ENCODE results near the gene TXNRD2.

Gene TXNRD2

DNA sequence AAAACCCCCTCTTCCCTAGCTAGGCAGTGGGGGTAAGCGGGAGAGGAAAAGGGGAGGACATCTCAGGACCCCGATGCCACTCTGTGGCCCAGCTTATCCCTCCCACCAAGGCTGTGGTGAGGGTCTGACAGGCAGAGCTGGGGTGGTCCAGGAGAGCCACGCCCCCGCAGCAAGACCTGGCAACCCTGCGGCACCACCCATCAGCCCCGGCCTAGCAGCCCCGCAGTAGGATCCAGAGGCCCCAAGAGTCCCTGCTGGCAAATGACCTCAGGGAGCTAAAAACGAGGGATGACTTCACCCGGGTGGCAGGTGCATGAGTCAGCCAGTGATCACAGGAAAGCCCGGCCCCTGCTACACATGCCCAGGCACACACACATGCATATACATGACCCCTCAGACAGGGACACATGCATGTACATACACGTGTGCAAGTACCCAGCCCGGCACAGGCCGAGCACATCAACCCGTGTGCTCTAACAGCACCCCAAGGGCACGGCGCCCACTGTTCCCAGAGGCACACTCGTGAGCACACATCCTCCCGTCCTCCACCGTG is 42.7 kb upstream of the TXNRD2 start:
- TF ChIP-seq, protein P1, sequence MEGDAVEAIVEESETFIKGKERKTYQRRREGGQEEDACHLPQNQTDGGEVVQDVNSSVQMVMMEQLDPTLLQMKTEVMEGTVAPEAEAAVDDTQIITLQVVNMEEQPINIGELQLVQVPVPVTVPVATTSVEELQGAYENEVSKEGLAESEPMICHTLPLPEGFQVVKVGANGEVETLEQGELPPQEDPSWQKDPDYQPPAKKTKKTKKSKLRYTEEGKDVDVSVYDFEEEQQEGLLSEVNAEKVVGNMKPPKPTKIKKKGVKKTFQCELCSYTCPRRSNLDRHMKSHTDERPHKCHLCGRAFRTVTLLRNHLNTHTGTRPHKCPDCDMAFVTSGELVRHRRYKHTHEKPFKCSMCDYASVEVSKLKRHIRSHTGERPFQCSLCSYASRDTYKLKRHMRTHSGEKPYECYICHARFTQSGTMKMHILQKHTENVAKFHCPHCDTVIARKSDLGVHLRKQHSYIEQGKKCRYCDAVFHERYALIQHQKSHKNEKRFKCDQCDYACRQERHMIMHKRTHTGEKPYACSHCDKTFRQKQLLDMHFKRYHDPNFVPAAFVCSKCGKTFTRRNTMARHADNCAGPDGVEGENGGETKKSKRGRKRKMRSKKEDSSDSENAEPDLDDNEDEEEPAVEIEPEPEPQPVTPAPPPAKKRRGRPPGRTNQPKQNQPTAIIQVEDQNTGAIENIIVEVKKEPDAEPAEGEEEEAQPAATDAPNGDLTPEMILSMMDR (IDR thresholded peaks at IDR 0.05; ENCODE audit: low read depth, low read length, missing control alignments): no peak
- H3K4me3 ChIP-seq (ENCODE audit: low read depth, low read length): no peak overlapping the region
- in situ Hi-C loops (cut with HindIII; ENCODE audit: low sequenced_read_pairs): no loop called here
- DNase-seq (ENCODE audit: low read depth): no peak

GRCh38 chr22:19983741-19984140 is 42.1 kb upstream of the TXNRD2 start:
- H3K4me3 ChIP-seq (ENCODE audit: low read depth, low read length): no peak overlapping the region
- DNase-seq (ENCODE audit: low read depth): no peak
- in situ Hi-C loops (cut with HindIII; ENCODE audit: low sequenced_read_pairs): no loop called here
- TF ChIP-seq, protein P1 (IDR thresholded peaks at IDR 0.05; ENCODE audit: low read depth, low read length, missing control alignments): no peak

- no peak for DNase-seq (ENCODE audit: low read depth)
- in situ Hi-C loops (cut with HindIII; ENCODE audit: low sequenced_read_pairs): no loop called here
- TF ChIP-seq, protein P1 (IDR thresholded peaks at IDR 0.05; ENCODE audit: low read depth, low read length, missing control alignments): no peak
- no peak overlapping the region for H3K4me3 ChIP-seq (ENCODE audit: low read depth, low read length)
Measured at GRCh38 chr22:19982991-19983578, 41.5 kb upstream of the TXNRD2 start.

- H3K4me3 ChIP-seq (ENCODE audit: low read depth, low read length): no peak overlapping the region
- in situ Hi-C loops (cut with HindIII; ENCODE audit: low sequenced_read_pairs): no loop called here
- no peak for DNase-seq (ENCODE audit: low read depth)
- TF ChIP-seq, protein P1 (IDR thresholded peaks at IDR 0.05; ENCODE audit: low read depth, low read length, missing control alignments): no peak
Measured at GRCh38 chr22:19981961-19982920, 40.6 kb upstream of the TXNRD2 start.

GRCh38 chr22:19981171-19981960 is 39.7 kb upstream of the TXNRD2 start:
- no peak overlapping the region for H3K4me3 ChIP-seq (ENCODE audit: low read depth, low read length)
- in situ Hi-C loops (cut with HindIII; ENCODE audit: low sequenced_read_pairs): no loop called here
- TF ChIP-seq, protein P1 (IDR thresholded peaks at IDR 0.05; ENCODE audit: low read depth, low read length, missing control alignments): no peak
- DNase-seq (ENCODE audit: low read depth): no peak

- in situ Hi-C loops (cut with HindIII; ENCODE audit: low sequenced_read_pairs): no loop called here
- H3K4me3 ChIP-seq (ENCODE audit: low read depth, low read length): no peak overlapping the region
- DNase-seq (ENCODE audit: low read depth): no peak
- TF ChIP-seq, protein P1 (IDR thresholded peaks at IDR 0.05; ENCODE audit: low read depth, low read length, missing control alignments): no peak
Measured at GRCh38 chr22:19980766-19981165, 39.1 kb upstream of the TXNRD2 start.
